ENCODE results near the gene KIAA1549.
"Not testable (repeated sequence)": the region's sequence is repeated elsewhere in the genome, so short reads cannot be mapped to it uniquely, and the experiment has no call there.

KIAA1549 gene

GRCh38 chr7:138798836-138799235 lies 182.4 kb downstream of the KIAA1549 start:
- no peak for DNase-seq

- no peak for DNase-seq
Observed at GRCh38 chr7:138797715-138798320, 183.4 kb downstream of the KIAA1549 start, which contains the start of the genes ATP6V0A4 and TMEM213. Gene ATP6V0A4 (minus strand): TSS chr7:138798196. CDS start chr7:138771247, 26,949 bp downstream. Gene TMEM213 (plus strand): TSS chr7:138797994. CDS start chr7:138798105, 111 bp downstream.

- DNase-seq: not testable (repeated sequence)
Observed at GRCh38 chr7:138797046-138797445, 184.1 kb downstream of the KIAA1549 start.

- no peak for DNase-seq
Observed at GRCh38 chr7:138796038-138796615, 185.1 kb downstream of the KIAA1549 start.

GRCh38 chr7:138785587-138786437 lies 195.4 kb downstream of the KIAA1549 start:
- no peak for DNase-seq

GRCh38 chr7:138784692-138785091 lies 196.5 kb downstream of the KIAA1549 start:
- DNase-seq: no peak
